Kidney epithelial cell (primary cell): ENCODE measurements around the gene INTS14. TPM values are rescaled to one million over a fixed set of nuclear protein-coding genes. Genes with fewer than 3 reads are reported as not detected.
A peak's percentile ranks its signal among the peaks of the same experiment; 100 is the strongest.

Experiments used
- DNase-seq: peaks from one replicate; pipeline ENCODE4 v3.0.0-alpha.2; 2010; ENCODE audit warnings: low read depth
- H3K27me3 ChIP-seq: 2 replicates; pipeline ENCODE4 v1.6.0; 2011; ENCODE audit warnings: low read length; ENCODE audit not compliant: control insufficient read depth, insufficient read depth
- H3K36me3 ChIP-seq: 2 replicates; pipeline ENCODE4 v1.5.1; 2011; ENCODE audit warnings: low read length; ENCODE audit not compliant: control insufficient read depth, insufficient read depth
- H3K4me3 ChIP-seq: 2 replicates; pipeline ENCODE4 v1.5.1; 2011; ENCODE audit warnings: low read depth, mild to moderate bottlenecking, control low read depth, low read length
- CTCF ChIP-seq: IDR thresholded peaks from 2 replicates; pipeline ENCODE4 v1.5.1; 2011; ENCODE audit warnings: mild to moderate bottlenecking, moderate library complexity, low read length, control low read depth, inconsistent platforms; ENCODE audit not compliant: insufficient read depth, poor library complexity, severe bottlenecking
- total RNA-seq: library from RNA; depleted of rRNA; stranded (reverse); fragments of >200 nt; gene quantifications from 2 replicates; pipeline ENCODE4 v1.2.3, GENCODE V29; 2015

Gene INTS14
- total RNA-seq, 1 donor from 2014 or later, result 49.3 TPM

GRCh38 chr15:65599677-65600076, 11.3 kb downstream of the INTS14 start:
- DNase-seq, result no peak
- Histone ChIP-seq H3K27me3 (no peaks in the 10 kb centered on the region), H3K4me3 (no peak overlapping the region), H3K36me3 (no peaks in the 10 kb centered on the region)
- no peak for TF ChIP-seq CTCF

GRCh38 chr15:65598468-65598867, 12.5 kb downstream of the INTS14 start:
- no peaks in the 10 kb centered on the region for H3K36me3 ChIP-seq
- no peak overlapping the region for H3K4me3 ChIP-seq
- no peak for TF ChIP-seq CTCF
- no peaks in the 10 kb centered on the region for H3K27me3 ChIP-seq
- no peak for DNase-seq

GRCh38 chr15:65595960-65596359, 15.0 kb downstream of the INTS14 start:
- TF ChIP-seq CTCF, result peak; percentile 26
- Histone ChIP-seq H3K36me3 (no peaks in the 10 kb centered on the region), H3K4me3 (no peak overlapping the region), H3K27me3 (no peaks in the 10 kb centered on the region)
- DNase-seq, result no peak

GRCh38 chr15:65587094-65587493, 23.8 kb downstream of the INTS14 start:
- H3K27me3 ChIP-seq, result no peaks in the 10 kb centered on the region
- peaks cover 2% of the 10 kb centered on the region for H3K36me3 ChIP-seq
- TF ChIP-seq CTCF, result no peak

GRCh38 chr15:65584241-65584640, 26.7 kb downstream of the INTS14 start:
- TF ChIP-seq CTCF, result no peak
- Histone ChIP-seq H3K27me3 (no peaks in the 10 kb centered on the region), H3K4me3 (no peak overlapping the region), H3K36me3 (peaks cover 3% of the 10 kb centered on the region)
- no peak for DNase-seq

More at GRCh38 chr15:65587094-65587493, 23.8 kb downstream of the INTS14 start:
- no peak overlapping the region for H3K4me3 ChIP-seq
- DNase-seq, result no peak

GRCh38 chr15:65583701-65584100, 27.2 kb downstream of the INTS14 start:
- no peak for TF ChIP-seq CTCF
- Histone ChIP-seq H3K36me3 (peaks cover 1% of the 10 kb centered on the region), H3K27me3 (no peaks in the 10 kb centered on the region), H3K4me3 (no peak overlapping the region)
- peak; percentile 23 for DNase-seq
